NCI-H345 treated with DMSO at 0.1 percent for 48 hours (cell line): ENCODE measurements around the gene MUC5AC.

Source experiments
- DNase-seq: peaks from one replicate; lab custom pipeline; 2025; ENCODE audit not compliant: unreplicated experiment; lab: John Stamatoyannopoulos, UW

MUC5AC gene

DNA sequence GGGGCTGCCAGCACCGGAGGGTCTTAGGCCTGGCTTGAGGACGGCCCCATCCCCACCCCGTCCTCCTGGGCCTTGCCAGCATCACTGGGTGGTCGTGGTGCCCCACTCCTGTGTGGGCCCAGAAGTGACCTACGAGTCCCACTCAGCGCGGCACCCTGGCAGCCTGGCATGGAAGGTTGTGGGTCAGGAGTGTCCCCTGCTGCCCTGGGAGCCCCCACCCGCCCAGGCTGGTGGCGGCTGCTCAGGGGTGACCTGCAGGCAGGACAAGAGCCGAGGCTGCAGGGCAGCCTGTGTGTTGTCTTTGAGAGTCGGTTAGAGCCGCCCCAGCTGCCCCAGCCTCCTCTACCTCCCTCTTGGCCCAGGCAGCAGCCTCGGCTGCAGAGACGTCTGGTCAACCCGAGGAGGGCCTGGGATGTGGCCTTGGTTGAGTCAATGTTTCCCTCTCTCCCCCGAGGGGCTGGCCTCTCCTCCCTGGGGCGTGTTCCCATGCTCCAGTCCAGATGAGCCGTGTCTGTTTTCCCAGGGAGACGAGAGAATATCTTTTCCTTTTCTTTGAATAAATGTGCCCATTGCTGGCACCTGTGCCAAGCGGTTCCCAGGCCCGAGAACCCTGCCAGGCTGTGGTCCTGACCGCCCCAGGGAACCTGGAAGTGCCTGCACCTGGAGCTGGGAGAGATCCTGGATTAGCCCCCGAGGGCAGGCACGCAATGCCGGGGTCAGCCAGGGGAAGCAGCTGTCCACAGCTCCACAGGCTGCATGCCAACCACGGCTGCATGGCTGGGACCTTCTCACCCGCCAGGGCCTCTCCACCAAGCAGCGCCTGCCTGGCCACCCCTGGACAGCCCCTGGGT, 35.7 kb upstream of the MUC5AC start:
- no peak for DNase-seq

GRCh38 chr11:1122664-1123002, 35.1 kb upstream of the MUC5AC start:
- DNase-seq: no peak

- no peak for DNase-seq
Observed at GRCh38 chr11:1123970-1124369, 33.8 kb upstream of the MUC5AC start.

GRCh38 chr11:1125803-1126202, 31.9 kb upstream of the MUC5AC start:
- no peak for DNase-seq

GRCh38 chr11:1126491-1126926, 31.2 kb upstream of the MUC5AC start:
- DNase-seq: no peak

GRCh38 chr11:1126935-1127663, 30.7 kb upstream of the MUC5AC start:
- DNase-seq: no peak

- DNase-seq: no peak
Observed at GRCh38 chr11:1127664-1128162, 30.0 kb upstream of the MUC5AC start.

DNA sequence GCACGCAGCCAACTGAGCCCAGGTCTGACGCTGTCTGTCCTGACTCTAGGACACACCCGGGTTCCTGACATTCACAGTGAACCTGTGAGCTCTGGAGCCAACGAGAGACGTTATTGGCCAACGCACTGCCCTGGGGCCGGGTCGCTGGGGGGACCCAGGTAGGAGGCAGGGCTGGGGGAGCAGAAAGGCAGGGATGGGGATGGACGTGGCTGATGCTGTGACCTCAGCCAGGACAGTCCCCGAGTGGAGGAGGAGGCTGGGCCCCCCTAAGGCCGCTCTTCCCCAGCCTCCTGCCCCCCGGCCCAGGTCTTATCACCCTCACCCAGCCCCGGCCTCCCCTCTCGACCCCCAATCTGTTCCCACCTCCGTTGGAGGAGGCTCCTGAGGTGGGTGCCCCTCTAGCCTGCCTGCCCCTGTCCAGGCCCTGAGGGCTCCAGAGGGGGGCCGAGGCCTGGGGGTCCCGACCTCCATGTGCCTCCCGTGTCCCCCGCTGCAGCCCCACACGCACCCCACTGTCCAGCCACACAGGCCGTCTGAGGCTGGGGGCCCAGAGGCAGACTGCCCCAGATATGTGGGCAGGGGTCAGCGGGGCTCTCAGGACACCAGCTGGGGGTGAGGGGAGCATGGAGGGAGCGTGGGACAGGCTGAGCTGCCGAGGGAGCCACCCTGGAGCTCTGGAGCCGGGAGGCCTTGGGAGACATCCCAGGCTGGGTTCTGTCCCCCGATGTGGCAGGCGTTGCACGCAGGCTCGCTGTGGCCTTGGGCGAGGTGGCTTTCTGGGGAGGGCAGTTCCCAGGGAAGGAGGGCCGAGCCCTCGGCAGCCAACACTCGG, 29.2 kb upstream of the MUC5AC start:
- no peak for DNase-seq

- no peak for DNase-seq
Observed at GRCh38 chr11:1129143-1129610, 28.6 kb upstream of the MUC5AC start.

- no peak for DNase-seq
Observed at GRCh38 chr11:1129611-1130160, 28.1 kb upstream of the MUC5AC start.

GRCh38 chr11:1130276-1131032, 27.3 kb upstream of the MUC5AC start:
- DNase-seq: peak; percentile 18

GRCh38 chr11:1131033-1131911, 26.5 kb upstream of the MUC5AC start:
- peak; percentile 70 for DNase-seq

GRCh38 chr11:1134848-1135445, 22.8 kb upstream of the MUC5AC start:
- no peak for DNase-seq

- DNase-seq: no peak
Observed at GRCh38 chr11:1138097-1138496, 19.7 kb upstream of the MUC5AC start.

GRCh38 chr11:1139441-1140083, 18.2 kb upstream of the MUC5AC start:
- DNase-seq: no peak

- no peak for DNase-seq
Observed at GRCh38 chr11:1140642-1141490, 16.9 kb upstream of the MUC5AC start.

GRCh38 chr11:1146365-1146764, 11.4 kb upstream of the MUC5AC start:
- DNase-seq: no peak
